Uterus (tissue), 4 donors: ENCODE results near the gene HTR2B. TPM values are rescaled to one million over a fixed set of nuclear protein-coding genes. Genes with fewer than 3 reads are reported as not detected.
"Not testable (repeated sequence)": the region's sequence is repeated elsewhere in the genome, so short reads cannot be mapped to it uniquely, and the experiment has no call there.

ENCODE experiments used
- DNase-seq, 2 donors: peaks; one replicate each; pipeline ENCODE4 v3.0.0-alpha.2; 2019 to 2020
- H3K27ac ChIP-seq, 2 donors: fragments of 200-600 bp; sonication (generic); 1 replicate in 1 of 2; 2 replicates in 1 of 2; pipeline ENCODE4 v1.5.1; 2016 to 2018
- H3K27me3 ChIP-seq, 2 donors: fragments of 200-600 bp; sonication (generic); one replicate each; pipeline ENCODE4 v1.5.1; 2018 to 2019; ENCODE audit warnings: control low read depth in 1 of 2
- H3K36me3 ChIP-seq, 2 donors: fragments of 200-600 bp; sonication (generic); one replicate each; pipeline ENCODE4 v1.5.1; 2019; ENCODE audit warnings: control low read depth in 1 of 2
- H3K4me1 ChIP-seq, 2 donors: fragments of 200-600 bp; sonication (generic); one replicate each; pipeline ENCODE4 v1.5.1; 2018 to 2019; ENCODE audit warnings: control low read depth in 1 of 2
- H3K4me3 ChIP-seq, 2 donors: fragments of 200-600 bp; sonication (generic); 1 replicate in 1 of 2; 2 replicates in 1 of 2; pipeline ENCODE4 v1.5.1; 2018 to 2019; ENCODE audit warnings: mild to moderate bottlenecking in 1 of 2
- H3K9me3 ChIP-seq, 2 donors: fragments of 200-600 bp; sonication (generic); one replicate each; pipeline ENCODE4 v1.5.1; 2019; ENCODE audit warnings: control low read depth in 1 of 2
- CTCF ChIP-seq, 4 experiments: fragments of 200-600 bp in 2 of 4; fragments of 450-650 bp in 2 of 4; sonication (generic) in 2 of 4; IDR thresholded peaks; one replicate each; pipeline ENCODE4 v1.5.1; 2016 to 2019; ENCODE audit warnings: antibody characterized with exemption in 4 of 4, mild to moderate bottlenecking in 2 of 4, moderate library complexity in 1 of 4
- POLR2A ChIP-seq, 2 donors: fragments of 450-650 bp; IDR thresholded peaks; one replicate each; pipeline ENCODE4 v1.6.1; 2016; ENCODE audit warnings: antibody characterized with exemption in 2 of 2, mild to moderate bottlenecking in 1 of 2, moderate library complexity in 1 of 2
- intact Hi-C: fragments of 100-400 bp; cut with DNase I; formaldehyde crosslinking; loops from one replicate; pipeline ENCODE4 v1.15.1; 2023; ENCODE audit warnings: low total_unique reads
- total RNA-seq, 4 donors: library from RNA; depleted of rRNA in 3 of 4; stranded (reverse); fragments of >200 nt in 3 of 4; gene quantifications; one replicate each; pipeline versions ENCODE4 v1.1.0 to v1.2.4, GENCODE V29; 2014 to 2023
- donor health status: DM: yes; HTN: yes; CAD: no.

Gene HTR2B
- total RNA-seq, 4 donors from 2014 or later = 2.9 to 8.6 (median 4.0) TPM

- no peak for DNase-seq
- Histone ChIP-seq H3K27me3 (no peaks in the 10 kb centered on the region), H3K27ac (peak overlapping the region; percentile 75 to 89), H3K9me3 (no peaks in the 10 kb centered on the region), H3K4me1 (no peaks in the 10 kb centered on the region), H3K36me3 (no peaks in the 10 kb centered on the region), H3K4me3 (no peak overlapping the region)
- intact Hi-C loops = no loop called here
- peak; percentile 27 to 59 (median 41) for TF ChIP-seq CTCF (IDR thresholded peaks at IDR 0.05)
- no peak for TF ChIP-seq POLR2A (IDR thresholded peaks at IDR 0.05)
Observed at GRCh38 chr2:231110551-231110950, 14.3 kb downstream of the HTR2B start.

- H3K27me3 ChIP-seq = no peaks in the 10 kb centered on the region
- peak; percentile 74 to 79 for DNase-seq
- TF ChIP-seq POLR2A (IDR thresholded peaks at IDR 0.05) (no peak), CTCF (IDR thresholded peaks at IDR 0.05) (peak; percentile 90 to 95 (median 94))
- H3K4me1 ChIP-seq = peaks cover 0 to 6% of the 10 kb centered on the region in 2 donors
- peak overlapping the region; percentile 75 to 89 for H3K27ac ChIP-seq
- H3K4me3 ChIP-seq = no peak overlapping the region
- no peaks in the 10 kb centered on the region for H3K36me3 ChIP-seq
- intact Hi-C loops = loop anchor here (2.0 kb wide), 1 partner anchor 89 kb away; no protein-coding TSS in a partner anchor
- peaks cover 0 to 12% of the 10 kb centered on the region in 2 donors for H3K9me3 ChIP-seq
Observed at GRCh38 chr2:231104115-231104713, 20.6 kb downstream of the HTR2B start.

- peak overlapping the region; percentile 75 to 89 for H3K27ac ChIP-seq
- no peaks in the 10 kb centered on the region for H3K36me3 ChIP-seq
- TF ChIP-seq CTCF (IDR thresholded peaks at IDR 0.05) (no peak), POLR2A (IDR thresholded peaks at IDR 0.05) (no peak)
- no peak for DNase-seq
- no peak overlapping the region for H3K4me3 ChIP-seq
- peaks cover 0 to 12% of the 10 kb centered on the region in 2 donors for H3K9me3 ChIP-seq
- H3K4me1 ChIP-seq = peaks cover 0 to 6% of the 10 kb centered on the region in 2 donors
- H3K27me3 ChIP-seq = no peaks in the 10 kb centered on the region
- intact Hi-C loops = no loop called here
Observed at GRCh38 chr2:231102772-231103171, 22.1 kb downstream of the HTR2B start.

- H3K4me1 ChIP-seq = peaks cover 0 to 6% of the 10 kb centered on the region in 2 donors
- H3K36me3 ChIP-seq = no peaks in the 10 kb centered on the region
- intact Hi-C loops = no loop called here
- TF ChIP-seq CTCF (IDR thresholded peaks at IDR 0.05) (no peak), POLR2A (IDR thresholded peaks at IDR 0.05) (no peak)
- peaks cover 0 to 12% of the 10 kb centered on the region in 2 donors for H3K9me3 ChIP-seq
- no peak for DNase-seq
- no peaks in the 10 kb centered on the region for H3K27me3 ChIP-seq
- H3K4me3 ChIP-seq = no peak overlapping the region
- no peak overlapping the region for H3K27ac ChIP-seq
Observed at GRCh38 chr2:231100990-231101389, 23.9 kb downstream of the HTR2B start.

GRCh38 chr2:231100321-231100720, 24.5 kb downstream of the HTR2B start:
- peaks cover 0 to 12% of the 10 kb centered on the region in 2 donors for H3K9me3 ChIP-seq
- H3K4me3 ChIP-seq, H3K36me3 ChIP-seq, intact Hi-C loops, DNase-seq, H3K27ac ChIP-seq, H3K4me1 ChIP-seq, H3K27me3 ChIP-seq: not testable (repeated sequence)
